Neural cell (in vitro differentiated cells): ENCODE measurements around the gene FOXK2.

Source experiments
- CTCF ChIP-seq: fragments of 450-650 bp; IDR thresholded peaks from 2 replicates; pipeline ENCODE4 v1.5.1; 2014; ENCODE audit warnings: antibody characterized with exemption, mild to moderate bottlenecking, moderate library complexity; ENCODE audit not compliant: poor library complexity, severe bottlenecking
- EP300 ChIP-seq: fragments of 450-650 bp; conservative IDR thresholded peaks from 2 replicates; pipeline ENCODE4 v1.6.1; 2014; ENCODE audit warnings: antibody characterized with exemption, mild to moderate bottlenecking, moderate library complexity; ENCODE audit not compliant: poor library complexity, severe bottlenecking
- POLR2AphosphoS5 ChIP-seq: IDR thresholded peaks from 2 replicates; pipeline ENCODE4 v1.6.1; 2012
- RAD21 ChIP-seq: fragments of 450-650 bp; conservative IDR thresholded peaks from 2 replicates; pipeline ENCODE4 v1.6.1; 2014; ENCODE audit warnings: antibody characterized with exemption, mild to moderate bottlenecking, moderate library complexity
- REST ChIP-seq: IDR thresholded peaks from 2 replicates; pipeline ENCODE4 v1.6.1; 2012; ENCODE audit warnings: borderline replicate concordance
- TAF1 ChIP-seq: IDR thresholded peaks from 2 replicates; pipeline ENCODE4 v1.6.1; 2012; ENCODE audit warnings: low read depth

GRCh38 chr17:82644148-82644547 is 124.6 kb downstream of the FOXK2 start:
- TF ChIP-seq RAD21 (no peak), CTCF (no peak), REST (no peak), EP300 (no peak), POLR2AphosphoS5 (no peak), TAF1 (no peak)
